ENCODE results near the gene PCP4L1.
A peak's percentile ranks its signal among the peaks of the same experiment; 100 is the strongest.

GRCh38 chr1:161314201-161314981, 55.8 kb downstream of the PCP4L1 start, which contains the start of gene SDHC:
- TF ChIP-seq CTCF (conservative IDR thresholded peaks at IDR 0.05 in 1 of 2, IDR thresholded peaks at IDR 0.05 in 1 of 2; ENCODE audit: low read depth in 1 of 2, low read length in 2 of 2) (peak; percentile 40 to 50), EZH2 (IDR thresholded peaks at IDR 0.05; ENCODE audit: low read length, missing control alignments) (no peak)
